GM18517 (cell line): Measurements from ENCODE around the gene ANKRD12.

Experiments used
- ATAC-seq: cut with Tn5 transposase; IDR thresholded peaks from one replicate; pipeline ENCODE4 v1.9.1; 2021; ENCODE audit warnings: mild to moderate bottlenecking, moderate library complexity; ENCODE audit not compliant: unreplicated experiment

The ANKRD12 gene

DNA sequence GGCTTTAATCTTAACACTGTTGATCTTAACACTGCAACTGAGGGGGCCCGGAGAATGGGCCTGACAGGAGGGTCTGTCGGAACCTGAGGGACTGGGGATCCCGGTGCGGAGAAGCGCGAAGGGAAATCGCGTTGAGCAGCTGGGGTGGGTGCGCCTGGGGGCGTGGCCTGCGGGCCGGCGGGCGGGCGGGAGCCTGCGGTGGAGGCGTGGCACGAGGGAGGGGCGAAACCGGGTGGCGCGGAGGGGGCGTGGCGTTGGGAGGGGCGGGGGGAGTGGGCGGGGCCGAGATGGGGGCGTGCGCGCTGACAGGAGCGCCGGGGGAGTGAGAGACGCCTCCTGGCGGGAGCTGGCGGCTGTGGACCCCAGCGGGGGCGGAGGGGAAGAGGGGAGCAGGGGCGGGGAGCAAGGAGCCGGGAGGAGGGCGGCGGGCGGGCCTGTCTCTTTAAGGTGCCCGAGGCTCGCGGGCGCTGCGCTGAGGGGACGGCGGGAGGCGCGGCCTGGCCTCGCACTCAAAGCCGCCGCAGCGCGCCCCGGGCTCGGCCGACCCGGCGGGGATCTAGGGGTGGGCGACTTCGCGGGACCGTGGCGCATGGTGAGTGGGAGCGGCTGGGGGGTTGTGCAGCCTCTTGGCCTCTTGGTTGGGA lies 197.9 kb downstream of the ANKRD12 start, which contains the start of gene TWSG1:
TWSG1 (plus strand) TSS at position 445 of the 644 bp plus-strand sequence. CDS start 2,457 bp downstream, outside the sequence.
- peak; percentile 50 for ATAC-seq

GRCh38 chr18:9334973-9335696 lies 198.6 kb downstream of the ANKRD12 start:
- ATAC-seq: peak; percentile 45
